Liver (tissue), 3 donors: Measurements from ENCODE around the gene SP4.

ENCODE experiments used
- ATF3 ChIP-seq: IDR thresholded peaks from 2 replicates; pipeline ENCODE4 v1.6.1; 2016; ENCODE audit warnings: antibody characterized with exemption
- CTCF ChIP-seq: fragments of 150-350 bp; IDR thresholded peaks from 2 replicates; pipeline ENCODE4 v1.5.1; 2017; ENCODE audit warnings: improper control_type of control experiment, low read depth, low read length; ENCODE audit not compliant: missing input control
- EGR1 ChIP-seq, 2 donors: IDR thresholded peaks; 2 replicates each; pipeline ENCODE4 v1.6.1; 2016 to 2018; ENCODE audit warnings: antibody characterized with exemption in 2 of 2, low read depth in 2 of 2
- FOXA1 ChIP-seq: IDR thresholded peaks from 2 replicates; pipeline ENCODE4 v1.6.1; 2016; ENCODE audit warnings: antibody characterized with exemption
- FOXA2 ChIP-seq: IDR thresholded peaks from 2 replicates; pipeline ENCODE4 v1.6.1; 2016; ENCODE audit warnings: antibody characterized with exemption
- GABPA ChIP-seq, 2 donors: IDR thresholded peaks in 1 of 2; conservative IDR thresholded peaks in 1 of 2; 2 replicates each; pipeline ENCODE4 v1.6.1; 2016; ENCODE audit warnings: antibody characterized with exemption in 2 of 2, mild to moderate bottlenecking in 1 of 2, moderate library complexity in 1 of 2
- HNF4A ChIP-seq, 2 donors: conservative IDR thresholded peaks; 2 replicates each; pipeline ENCODE4 v1.6.1; 2016; ENCODE audit warnings: antibody characterized with exemption in 2 of 2, mild to moderate bottlenecking in 2 of 2
- HNF4G ChIP-seq: IDR thresholded peaks from 2 replicates; pipeline ENCODE4 v1.6.1; 2016; ENCODE audit warnings: antibody characterized with exemption
- MAX ChIP-seq: IDR thresholded peaks from 2 replicates; pipeline ENCODE4 v1.6.1; 2016; ENCODE audit warnings: antibody characterized with exemption
- NR2F2 ChIP-seq: IDR thresholded peaks from 2 replicates; pipeline ENCODE4 v1.6.1; 2016; ENCODE audit warnings: antibody characterized with exemption
- RAD21 ChIP-seq, 2 donors: IDR thresholded peaks; 2 replicates each; pipeline ENCODE4 v1.6.1; 2016; ENCODE audit warnings: antibody characterized with exemption in 2 of 2, mild to moderate bottlenecking in 2 of 2
- REST ChIP-seq: IDR thresholded peaks from 2 replicates; pipeline ENCODE4 v1.6.1; 2016; ENCODE audit warnings: antibody characterized with exemption, mild to moderate bottlenecking
- SP1 ChIP-seq: IDR thresholded peaks from 2 replicates; pipeline ENCODE4 v1.6.1; 2018; ENCODE audit warnings: antibody characterized with exemption, mild to moderate bottlenecking
- donor health status: healthy.
- donor health status: healthy.

- TF ChIP-seq CTCF, result peak; percentile 72
- peak; percentile 94 to 96 for TF ChIP-seq RAD21 (IDR thresholded peaks at IDR 0.05)
- no peak for TF ChIP-seq HNF4G
- no peak for TF ChIP-seq EGR1 (IDR thresholded peaks at IDR 0.05; ENCODE audit: low read depth in 2 of 2)
- TF ChIP-seq GABPA (IDR thresholded peaks at IDR 0.05 in 1 of 2, conservative IDR thresholded peaks at IDR 0.05 in 1 of 2), result no peak
- no peak for TF ChIP-seq FOXA2
- TF ChIP-seq ATF3, result no peak
- TF ChIP-seq SP1, result no peak
- TF ChIP-seq MAX, result no peak
- no peak for TF ChIP-seq NR2F2
- no peak for TF ChIP-seq FOXA1
- TF ChIP-seq HNF4A (conservative IDR thresholded peaks at IDR 0.05), result no peak
- TF ChIP-seq REST, result no peak
Measured at GRCh38 chr7:21507627-21508343, 79.9 kb downstream of the SP4 start.
